Osteoblast (primary cell): ENCODE data around the gene CHKA. TPM values are rescaled to one million over a fixed set of nuclear protein-coding genes. Genes with fewer than 3 reads are reported as not detected.

Experiments
- DNase-seq: peaks from one replicate; pipeline ENCODE4 v3.0.0; 2011; ENCODE audit warnings: low spot score, mixed read lengths; ENCODE audit not compliant: insufficient read length; ENCODE audit errors: missing footprints
- H2AFZ ChIP-seq: 2 replicates; pipeline ENCODE4 v1.6.0; 2011; ENCODE audit warnings: mild to moderate bottlenecking, low read length
- H3K27ac ChIP-seq: 2 replicates; pipeline ENCODE4 v1.5.1; 2011; ENCODE audit warnings: mild to moderate bottlenecking, low read depth, low read length, moderate library complexity
- H3K27me3 ChIP-seq: 2 replicates; pipeline ENCODE4 v1.6.0; 2012; ENCODE audit warnings: mild to moderate bottlenecking, control low read depth, inconsistent platforms, low read length, moderate library complexity; ENCODE audit not compliant: insufficient read depth
- H3K36me3 ChIP-seq: 2 replicates; pipeline ENCODE4 v1.5.1; 2011; ENCODE audit warnings: mild to moderate bottlenecking, low read length, control low read depth, moderate library complexity; ENCODE audit not compliant: insufficient read depth
- H3K4me1 ChIP-seq: 2 replicates; pipeline ENCODE4 v1.5.1; 2011; ENCODE audit warnings: mild to moderate bottlenecking, low read length, control low read depth, moderate library complexity; ENCODE audit not compliant: insufficient read depth
- H3K4me2 ChIP-seq: 2 replicates; pipeline ENCODE4 v1.6.0; 2011; ENCODE audit warnings: mild to moderate bottlenecking, low read length; ENCODE audit not compliant: insufficient read depth
- H3K4me3 ChIP-seq: fragments of 200-600 bp; sonication (generic); 3 replicates; pipeline ENCODE4 v1.5.1; 2012; ENCODE audit warnings: mild to moderate bottlenecking, low read length, inconsistent platforms; ENCODE audit not compliant: insufficient read depth
- H3K79me2 ChIP-seq: 2 replicates; pipeline ENCODE4 v1.6.0; 2012; ENCODE audit warnings: mild to moderate bottlenecking, low read length, control low read depth, inconsistent platforms; ENCODE audit not compliant: insufficient read depth
- H3K9me3 ChIP-seq: 2 replicates; pipeline ENCODE4 v1.5.1; 2011; ENCODE audit warnings: low read depth, low read length, control low read depth
- H4K20me1 ChIP-seq: 2 replicates; pipeline ENCODE4 v1.6.0; 2012; ENCODE audit warnings: mild to moderate bottlenecking, low read length, control low read depth; ENCODE audit not compliant: insufficient read depth
- CTCF ChIP-seq: IDR thresholded peaks from 2 replicates; pipeline ENCODE4 v1.5.1; 2011; ENCODE audit warnings: mild to moderate bottlenecking, low read depth, low read length, moderate library complexity; ENCODE audit errors: extremely low read depth
- total RNA-seq: library from RNA; depleted of rRNA; stranded (reverse); fragments of >200 nt; gene quantifications from 2 replicates; pipeline ENCODE4 v1.2.3, GENCODE V29; 2012

The CHKA gene
- total RNA-seq, 1 donor, result 29.0 TPM

GRCh38 chr11:68021167-68021787, 99.9 kb downstream of the CHKA start:
- H3K79me2 ChIP-seq, result no peaks in the 10 kb centered on the region
- H3K27me3 ChIP-seq, result no peaks in the 10 kb centered on the region
- no peak for DNase-seq
- no peak overlapping the region for H3K4me3 ChIP-seq
- no peaks in the 10 kb centered on the region for H3K9me3 ChIP-seq
- H3K4me1 ChIP-seq, result peaks cover 3% of the 10 kb centered on the region
- no peak overlapping the region for H2AFZ ChIP-seq
- no peak overlapping the region for H3K4me2 ChIP-seq
- peaks cover 27% of the 10 kb centered on the region for H3K36me3 ChIP-seq
- H4K20me1 ChIP-seq, result no peaks in the 10 kb centered on the region
- no peak overlapping the region for H3K27ac ChIP-seq
- no peak for TF ChIP-seq CTCF

GRCh38 chr11:68020575-68020974, 100.6 kb downstream of the CHKA start:
- H4K20me1 ChIP-seq, result no peaks in the 10 kb centered on the region
- TF ChIP-seq CTCF, result peak; percentile 46
- H2AFZ ChIP-seq, result no peak overlapping the region
- no peaks in the 10 kb centered on the region for H3K9me3 ChIP-seq
- H3K4me1 ChIP-seq, result peaks cover 3% of the 10 kb centered on the region
- no peaks in the 10 kb centered on the region for H3K79me2 ChIP-seq
- no peak overlapping the region for H3K4me3 ChIP-seq
- H3K36me3 ChIP-seq, result peaks cover 22% of the 10 kb centered on the region
- no peak overlapping the region for H3K27ac ChIP-seq
- no peak overlapping the region for H3K4me2 ChIP-seq
- H3K27me3 ChIP-seq, result no peaks in the 10 kb centered on the region
- peak; percentile 96 for DNase-seq

GRCh38 chr11:68019486-68019885, 101.7 kb downstream of the CHKA start:
- no peaks in the 10 kb centered on the region for H3K27me3 ChIP-seq
- TF ChIP-seq CTCF, result no peak
- no peak overlapping the region for H2AFZ ChIP-seq
- DNase-seq, result no peak
- H3K4me3 ChIP-seq, result no peak overlapping the region
- H3K36me3 ChIP-seq, result peaks cover 13% of the 10 kb centered on the region
- no peak overlapping the region for H3K27ac ChIP-seq
- no peaks in the 10 kb centered on the region for H4K20me1 ChIP-seq
- no peak overlapping the region for H3K4me2 ChIP-seq
- no peaks in the 10 kb centered on the region for H3K79me2 ChIP-seq
- H3K9me3 ChIP-seq, result no peaks in the 10 kb centered on the region
- H3K4me1 ChIP-seq, result peaks cover 8% of the 10 kb centered on the region

GRCh38 chr11:68018730-68019190, 102.4 kb downstream of the CHKA start:
- H3K27ac ChIP-seq, result no peak overlapping the region
- no peak overlapping the region for H3K4me2 ChIP-seq
- no peak for DNase-seq
- H3K79me2 ChIP-seq, result peaks cover 6% of the 10 kb centered on the region
- no peaks in the 10 kb centered on the region for H4K20me1 ChIP-seq
- no peak overlapping the region for H2AFZ ChIP-seq
- no peaks in the 10 kb centered on the region for H3K27me3 ChIP-seq
- no peak for TF ChIP-seq CTCF
- peaks cover 12% of the 10 kb centered on the region for H3K36me3 ChIP-seq
- H3K9me3 ChIP-seq, result no peaks in the 10 kb centered on the region
- no peak overlapping the region for H3K4me3 ChIP-seq
- H3K4me1 ChIP-seq, result peaks cover 16% of the 10 kb centered on the region
